HepG2 (cell line): ENCODE results near the gene MYADML2. TPM values are rescaled to one million over a fixed set of nuclear protein-coding genes. Genes with fewer than 3 reads are reported as not detected.

Experiments
- ARID2 ChIP-seq: sonication (generic); formaldehyde crosslinking; IDR thresholded peaks from 2 replicates; pipeline ENCODE4 v1.8.1; 2022; ENCODE audit warnings: mild to moderate bottlenecking, missing genetic modification reagents, borderline replicate concordance
- ATAD3A ChIP-seq: sonication (generic); formaldehyde crosslinking; IDR thresholded peaks from 2 replicates; pipeline ENCODE4 v1.4.0; 2020; ENCODE audit warnings: missing genetic modification reagents
- CCAR2 ChIP-seq: fragments of 200-400 bp; formaldehyde crosslinking; optimal IDR thresholded peaks from 2 replicates; pipeline ENCODE3; 2018; ENCODE audit warnings: low read depth, mild to moderate bottlenecking, low read length, moderate library complexity
- FIP1L1 ChIP-seq: fragments of 200-400 bp; formaldehyde crosslinking; IDR thresholded peaks from 2 replicates; pipeline ENCODE4 v1.6.1; 2018; ENCODE audit warnings: low read depth, mild to moderate bottlenecking, low read length, moderate library complexity, borderline replicate concordance; ENCODE audit not compliant: insufficient read depth
- HIVEP1 ChIP-seq: sonication (generic); formaldehyde crosslinking; IDR thresholded peaks from 2 replicates; pipeline ENCODE4 v1.4.0; 2020; ENCODE audit warnings: mild to moderate bottlenecking, missing genetic modification reagents
- MZF1 ChIP-seq: sonication (generic); formaldehyde crosslinking; IDR thresholded peaks from 2 replicates; pipeline ENCODE4 v1.8.1; 2023; ENCODE audit warnings: mild to moderate bottlenecking, missing genetic modification reagents, borderline replicate concordance
- PHF21A ChIP-seq: sonication (generic); formaldehyde crosslinking; IDR thresholded peaks from 2 replicates; pipeline ENCODE4 v1.5.0; 2020; ENCODE audit warnings: mild to moderate bottlenecking, missing genetic modification reagents
- RARG ChIP-seq: sonication (generic); formaldehyde crosslinking; IDR thresholded peaks from 2 replicates; pipeline ENCODE4 v1.4.0; 2020; ENCODE audit warnings: low read depth, mild to moderate bottlenecking, missing genetic modification reagents
- RBAK ChIP-seq: sonication (generic); formaldehyde crosslinking; IDR thresholded peaks from 2 replicates; pipeline ENCODE4 v1.5.1; 2020; ENCODE audit warnings: mild to moderate bottlenecking, missing genetic modification reagents
- SATB2 ChIP-seq: sonication (generic); formaldehyde crosslinking; IDR thresholded peaks from 2 replicates; pipeline ENCODE4 v1.5.0; 2020; ENCODE audit warnings: missing genetic modification reagents
- SMARCC2 ChIP-seq: fragments of 450-650 bp; IDR thresholded peaks from 2 replicates; pipeline ENCODE4 v1.6.1; 2017; ENCODE audit warnings: antibody characterized with exemption, mild to moderate bottlenecking
- ZIK1 ChIP-seq: sonication (generic); formaldehyde crosslinking; IDR thresholded peaks from 2 replicates; pipeline ENCODE4 v1.5.0; 2020; ENCODE audit warnings: mild to moderate bottlenecking, low read depth, missing genetic modification reagents, borderline replicate concordance
- ZNF589 ChIP-seq: sonication (generic); formaldehyde crosslinking; conservative IDR thresholded peaks from 2 replicates; pipeline ENCODE4 v1.8.0; 2022; ENCODE audit warnings: mild to moderate bottlenecking, moderate library complexity, missing genetic modification reagents
- ZNF605 ChIP-seq: sonication (generic); formaldehyde crosslinking; IDR thresholded peaks from 2 replicates; pipeline ENCODE4 v1.8.0; 2022; ENCODE audit warnings: mild to moderate bottlenecking, missing genetic modification reagents
- polyA plus RNA-seq, 8 experiments: library from polyadenylated mRNA; depleted of rRNA in 3 of 8; stranded (reverse) in 7 of 8; unstranded in 1 of 8; fragments of >200 nt; fragmentation: Illumina TruSeq in 4 of 8; extraction: Trizol in 4 of 8; gene quantifications; 2 replicates each; pipeline versions ENCODE4 v1.2.1 to v1.2.3, GENCODE V29; 2011 to 2016; ENCODE audit warnings: low read depth in 4 of 8, missing spikeins in 1 of 8, mixed read lengths in 1 of 8; ENCODE audit not compliant: insufficient read depth in 1 of 8
- total RNA-seq, 5 experiments: library from RNA; depleted of rRNA; stranded (reverse); fragments of >200 nt; fragmentation: Illumina TruSeq; extraction: Trizol; gene quantifications; 2 replicates each; pipeline ENCODE4 v1.2.3, GENCODE V29; 2016; ENCODE audit warnings: low read depth in 1 of 5
- TF ChIP-seq, protein P1 (sequence below): sonication (generic); formaldehyde crosslinking; IDR thresholded peaks from 2 replicates; pipeline ENCODE4 v1.5.1; 2020; ENCODE audit warnings: mild to moderate bottlenecking, missing genetic modification reagents, moderate library complexity
- TF ChIP-seq, protein P2 (sequence below): sonication (generic); formaldehyde crosslinking; IDR thresholded peaks from 2 replicates; pipeline ENCODE4 v1.4.0; 2020; ENCODE audit warnings: missing genetic modification reagents
- TF ChIP-seq, protein P3 (sequence below): sonication (generic); formaldehyde crosslinking; IDR thresholded peaks from 2 replicates; pipeline ENCODE4 v1.4.0; 2020; ENCODE audit warnings: missing genetic modification reagents, borderline replicate concordance
- TF ChIP-seq, protein P4 (sequence below): sonication (generic); formaldehyde crosslinking; IDR thresholded peaks from 2 replicates; pipeline ENCODE4 v1.4.0; 2020; ENCODE audit warnings: mild to moderate bottlenecking, missing genetic modification reagents

MYADML2 gene
- total and polyA plus RNA-seq, 2 of the 13 experiments (the other 11 are each of a cell fraction or from before 2014, with no cell fraction given), result not detected

DNA sequence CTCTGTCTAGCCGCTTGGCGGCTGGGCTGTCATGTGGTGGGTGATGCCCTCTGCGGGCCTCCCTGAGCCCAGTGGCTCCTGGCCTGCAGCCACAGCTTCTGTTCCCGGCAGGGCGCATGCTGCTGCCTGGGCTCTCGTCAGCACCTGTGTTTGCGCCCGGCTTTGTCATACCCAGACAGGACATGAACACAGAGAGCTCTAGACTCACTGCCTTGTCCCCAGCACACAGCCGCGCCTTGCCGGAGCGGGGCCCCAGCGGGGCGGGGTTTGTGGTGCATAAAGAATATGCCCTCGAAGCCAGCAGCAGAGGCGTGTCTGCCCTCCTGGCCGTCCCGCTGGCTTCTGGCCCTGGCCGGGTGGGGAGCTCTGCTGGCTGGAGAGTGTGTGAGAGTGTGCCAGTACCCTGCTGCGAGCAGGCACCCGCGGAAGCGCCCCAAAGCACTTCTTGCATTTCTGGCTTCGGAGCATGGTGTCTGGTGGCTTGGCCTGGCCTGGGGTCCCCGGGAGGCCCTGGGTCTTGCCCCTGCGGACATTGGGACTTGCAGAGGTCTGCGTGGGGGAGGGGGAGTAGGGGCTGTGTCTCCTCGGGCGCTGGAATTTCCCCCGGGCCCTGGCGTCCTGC, 44.8 kb upstream of the MYADML2 start (continued):
- peak; percentile 78 for TF ChIP-seq FIP1L1
- TF ChIP-seq, protein P1, sequence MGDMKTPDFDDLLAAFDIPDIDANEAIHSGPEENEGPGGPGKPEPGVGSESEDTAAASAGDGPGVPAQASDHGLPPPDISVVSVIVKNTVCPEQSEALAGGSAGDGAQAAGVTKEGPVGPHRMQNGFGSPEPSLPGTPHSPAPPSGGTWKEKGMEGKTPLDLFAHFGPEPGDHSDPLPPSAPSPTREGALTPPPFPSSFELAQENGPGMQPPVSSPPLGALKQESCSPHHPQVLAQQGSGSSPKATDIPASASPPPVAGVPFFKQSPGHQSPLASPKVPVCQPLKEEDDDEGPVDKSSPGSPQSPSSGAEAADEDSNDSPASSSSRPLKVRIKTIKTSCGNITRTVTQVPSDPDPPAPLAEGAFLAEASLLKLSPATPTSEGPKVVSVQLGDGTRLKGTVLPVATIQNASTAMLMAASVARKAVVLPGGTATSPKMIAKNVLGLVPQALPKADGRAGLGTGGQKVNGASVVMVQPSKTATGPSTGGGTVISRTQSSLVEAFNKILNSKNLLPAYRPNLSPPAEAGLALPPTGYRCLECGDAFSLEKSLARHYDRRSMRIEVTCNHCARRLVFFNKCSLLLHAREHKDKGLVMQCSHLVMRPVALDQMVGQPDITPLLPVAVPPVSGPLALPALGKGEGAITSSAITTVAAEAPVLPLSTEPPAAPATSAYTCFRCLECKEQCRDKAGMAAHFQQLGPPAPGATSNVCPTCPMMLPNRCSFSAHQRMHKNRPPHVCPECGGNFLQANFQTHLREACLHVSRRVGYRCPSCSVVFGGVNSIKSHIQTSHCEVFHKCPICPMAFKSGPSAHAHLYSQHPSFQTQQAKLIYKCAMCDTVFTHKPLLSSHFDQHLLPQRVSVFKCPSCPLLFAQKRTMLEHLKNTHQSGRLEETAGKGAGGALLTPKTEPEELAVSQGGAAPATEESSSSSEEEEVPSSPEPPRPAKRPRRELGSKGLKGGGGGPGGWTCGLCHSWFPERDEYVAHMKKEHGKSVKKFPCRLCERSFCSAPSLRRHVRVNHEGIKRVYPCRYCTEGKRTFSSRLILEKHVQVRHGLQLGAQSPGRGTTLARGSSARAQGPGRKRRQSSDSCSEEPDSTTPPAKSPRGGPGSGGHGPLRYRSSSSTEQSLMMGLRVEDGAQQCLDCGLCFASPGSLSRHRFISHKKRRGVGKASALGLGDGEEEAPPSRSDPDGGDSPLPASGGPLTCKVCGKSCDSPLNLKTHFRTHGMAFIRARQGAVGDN, result peak; percentile 90
- TF ChIP-seq RARG (CRISPR knock-in tag), result no peak
- TF ChIP-seq, protein P2, sequence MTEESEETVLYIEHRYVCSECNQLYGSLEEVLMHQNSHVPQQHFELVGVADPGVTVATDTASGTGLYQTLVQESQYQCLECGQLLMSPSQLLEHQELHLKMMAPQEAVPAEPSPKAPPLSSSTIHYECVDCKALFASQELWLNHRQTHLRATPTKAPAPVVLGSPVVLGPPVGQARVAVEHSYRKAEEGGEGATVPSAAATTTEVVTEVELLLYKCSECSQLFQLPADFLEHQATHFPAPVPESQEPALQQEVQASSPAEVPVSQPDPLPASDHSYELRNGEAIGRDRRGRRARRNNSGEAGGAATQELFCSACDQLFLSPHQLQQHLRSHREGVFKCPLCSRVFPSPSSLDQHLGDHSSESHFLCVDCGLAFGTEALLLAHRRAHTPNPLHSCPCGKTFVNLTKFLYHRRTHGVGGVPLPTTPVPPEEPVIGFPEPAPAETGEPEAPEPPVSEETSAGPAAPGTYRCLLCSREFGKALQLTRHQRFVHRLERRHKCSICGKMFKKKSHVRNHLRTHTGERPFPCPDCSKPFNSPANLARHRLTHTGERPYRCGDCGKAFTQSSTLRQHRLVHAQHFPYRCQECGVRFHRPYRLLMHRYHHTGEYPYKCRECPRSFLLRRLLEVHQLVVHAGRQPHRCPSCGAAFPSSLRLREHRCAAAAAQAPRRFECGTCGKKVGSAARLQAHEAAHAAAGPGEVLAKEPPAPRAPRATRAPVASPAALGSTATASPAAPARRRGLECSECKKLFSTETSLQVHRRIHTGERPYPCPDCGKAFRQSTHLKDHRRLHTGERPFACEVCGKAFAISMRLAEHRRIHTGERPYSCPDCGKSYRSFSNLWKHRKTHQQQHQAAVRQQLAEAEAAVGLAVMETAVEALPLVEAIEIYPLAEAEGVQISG (CRISPR knock-in tag), result peak; percentile 89
- TF ChIP-seq ZIK1 (CRISPR knock-in tag), result 0 out of 2 replicates have a peak, but pooled peaks have one; percentile 66
- TF ChIP-seq SMARCC2, result no peak
- TF ChIP-seq, protein P3, sequence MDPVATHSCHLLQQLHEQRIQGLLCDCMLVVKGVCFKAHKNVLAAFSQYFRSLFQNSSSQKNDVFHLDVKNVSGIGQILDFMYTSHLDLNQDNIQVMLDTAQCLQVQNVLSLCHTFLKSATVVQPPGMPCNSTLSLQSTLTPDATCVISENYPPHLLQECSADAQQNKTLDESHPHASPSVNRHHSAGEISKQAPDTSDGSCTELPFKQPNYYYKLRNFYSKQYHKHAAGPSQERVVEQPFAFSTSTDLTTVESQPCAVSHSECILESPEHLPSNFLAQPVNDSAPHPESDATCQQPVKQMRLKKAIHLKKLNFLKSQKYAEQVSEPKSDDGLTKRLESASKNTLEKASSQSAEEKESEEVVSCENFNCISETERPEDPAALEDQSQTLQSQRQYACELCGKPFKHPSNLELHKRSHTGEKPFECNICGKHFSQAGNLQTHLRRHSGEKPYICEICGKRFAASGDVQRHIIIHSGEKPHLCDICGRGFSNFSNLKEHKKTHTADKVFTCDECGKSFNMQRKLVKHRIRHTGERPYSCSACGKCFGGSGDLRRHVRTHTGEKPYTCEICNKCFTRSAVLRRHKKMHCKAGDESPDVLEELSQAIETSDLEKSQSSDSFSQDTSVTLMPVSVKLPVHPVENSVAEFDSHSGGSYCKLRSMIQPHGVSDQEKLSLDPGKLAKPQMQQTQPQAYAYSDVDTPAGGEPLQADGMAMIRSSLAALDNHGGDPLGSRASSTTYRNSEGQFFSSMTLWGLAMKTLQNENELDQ (CRISPR knock-in tag), result 0 out of 2 replicates have a peak, but pooled peaks have one; percentile 9
- no peak; the same call in 1 of the 2 replicates for TF ChIP-seq ZNF605 (CRISPR knock-in tag)
- peak; percentile 82 for TF ChIP-seq ARID2
- TF ChIP-seq PHF21A, result peak; percentile 98
- no peak for TF ChIP-seq MZF1 (CRISPR knock-in tag)
- TF ChIP-seq HIVEP1 (CRISPR knock-in tag), result peak; percentile 88
- no peak for TF ChIP-seq RBAK (CRISPR knock-in tag)
- TF ChIP-seq ZNF589 (CRISPR knock-in tag), result peak; percentile 34; the same call in 1 of the 2 replicates
- TF ChIP-seq, protein P4, sequence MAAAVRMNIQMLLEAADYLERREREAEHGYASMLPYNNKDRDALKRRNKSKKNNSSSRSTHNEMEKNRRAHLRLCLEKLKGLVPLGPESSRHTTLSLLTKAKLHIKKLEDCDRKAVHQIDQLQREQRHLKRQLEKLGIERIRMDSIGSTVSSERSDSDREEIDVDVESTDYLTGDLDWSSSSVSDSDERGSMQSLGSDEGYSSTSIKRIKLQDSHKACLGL, result peak; percentile 90
- TF ChIP-seq ATAD3A (CRISPR knock-in tag), result peak; percentile 73; the same call in 1 of the 2 replicates
- peak; percentile 10 for TF ChIP-seq CCAR2
- peak; percentile 28 for TF ChIP-seq SATB2 (CRISPR knock-in tag)
